Suprapubic skin (tissue), 3 donors: ENCODE results near the gene AHI1.

Experiments
- CTCF ChIP-seq, 2 donors: fragments of 200-600 bp in 1 of 2; fragments of 450-650 bp in 1 of 2; sonication (generic) in 1 of 2; IDR thresholded peaks; one replicate each; pipeline ENCODE4 v1.5.1; 2016 to 2019; ENCODE audit warnings: antibody characterized with exemption in 2 of 2, mild to moderate bottlenecking in 1 of 2, moderate library complexity in 1 of 2
- EP300 ChIP-seq: sonication (generic); formaldehyde crosslinking; IDR thresholded peaks from one replicate; pipeline ENCODE4 v1.6.1; 2017; ENCODE audit warnings: antibody characterized with exemption

GRCh38 chr6:135424385-135424784 lies 73.2 kb downstream of the AHI1 start:
- no peak for TF ChIP-seq CTCF (IDR thresholded peaks at IDR 0.05)
- no peak for TF ChIP-seq EP300
